AG09319 (cell line): ENCODE measurements around the gene SUPT6H.
"Not testable (repeated sequence)": the region's sequence is repeated elsewhere in the genome, so short reads cannot be mapped to it uniquely, and the experiment has no call there.

Experiments used
- DNase-seq: peaks from one replicate; pipeline ENCODE4 v3.0.0-alpha.2; 2010; ENCODE audit warnings: low read depth; ENCODE audit errors: extremely low read depth
- CTCF ChIP-seq: IDR thresholded peaks from 2 replicates; pipeline ENCODE4 v1.5.1; 2011; ENCODE audit warnings: low read depth, mild to moderate bottlenecking, inconsistent platforms, low read length, moderate library complexity

Gene SUPT6H

GRCh38 chr17:28734712-28735241, 72.8 kb downstream of the SUPT6H start:
- no peak for TF ChIP-seq CTCF
- DNase-seq = no peak

GRCh38 chr17:28735242-28735722, 73.3 kb downstream of the SUPT6H start:
- TF ChIP-seq CTCF = no peak
- DNase-seq = no peak

- not testable (repeated sequence) for DNase-seq
Measured at GRCh38 chr17:28735913-28736769, 74.1 kb downstream of the SUPT6H start.

GRCh38 chr17:28737316-28737715, 75.3 kb downstream of the SUPT6H start:
- no peak for TF ChIP-seq CTCF
- no peak for DNase-seq

- DNase-seq = no peak
Measured at GRCh38 chr17:28737770-28738679, 76.0 kb downstream of the SUPT6H start.

GRCh38 chr17:28738680-28739384, 76.8 kb downstream of the SUPT6H start:
- DNase-seq = no peak
- TF ChIP-seq CTCF = no peak

More at GRCh38 chr17:28737770-28738679, 76.0 kb downstream of the SUPT6H start:
- no peak for TF ChIP-seq CTCF
